NCI-H146 (cell line): ENCODE results near the gene SIGLEC15.
"Not testable (repeated sequence)": the region's sequence is repeated elsewhere in the genome, so short reads cannot be mapped to it uniquely, and the experiment has no call there.

Experiments
- DNase-seq: peaks from one replicate; lab custom pipeline; 2025; lab: John Stamatoyannopoulos, UW

Gene SIGLEC15

GRCh38 chr18:45820106-45820745, 5.2 kb upstream of the SIGLEC15 start:
- DNase-seq = no peak

GRCh38 chr18:45821026-45821425, 4.4 kb upstream of the SIGLEC15 start:
- no peak for DNase-seq

- no peak for DNase-seq
Measured at GRCh38 chr18:45821711-45822110, 3.8 kb upstream of the SIGLEC15 start.

GRCh38 chr18:45826084-45826483, 609 bp downstream of the SIGLEC15 start:
- DNase-seq = no peak

- DNase-seq = not testable (repeated sequence)
Measured at GRCh38 chr18:45826716-45827115, 1.2 kb downstream of the SIGLEC15 start.

- DNase-seq = no peak
Measured at GRCh38 chr18:45828917-45829811, 3.7 kb downstream of the SIGLEC15 start.

GRCh38 chr18:45829855-45830254, 4.4 kb downstream of the SIGLEC15 start:
- no peak for DNase-seq

- DNase-seq = no peak
Measured at GRCh38 chr18:45830917-45831316, 5.4 kb downstream of the SIGLEC15 start.

- DNase-seq = no peak
Measured at GRCh38 chr18:45833846-45834245, 8.4 kb downstream of the SIGLEC15 start.

- no peak for DNase-seq
Measured at GRCh38 chr18:45834306-45834705, 8.8 kb downstream of the SIGLEC15 start.

GRCh38 chr18:45835057-45835636, 9.7 kb downstream of the SIGLEC15 start:
- no peak for DNase-seq

- peak; percentile 63 for DNase-seq
Measured at GRCh38 chr18:45836242-45837205, 11.0 kb downstream of the SIGLEC15 start.

- DNase-seq = peak; percentile 51
Measured at GRCh38 chr18:45837283-45838070, 12.0 kb downstream of the SIGLEC15 start.

GRCh38 chr18:45838302-45839070, 13.0 kb downstream of the SIGLEC15 start:
- no peak for DNase-seq

- peak; percentile 55 for DNase-seq
Measured at GRCh38 chr18:45839414-45840395, 14.2 kb downstream of the SIGLEC15 start.

- DNase-seq = no peak
Measured at GRCh38 chr18:45841060-45841764, 15.7 kb downstream of the SIGLEC15 start.

GRCh38 chr18:45841765-45842442, 16.4 kb downstream of the SIGLEC15 start:
- no peak for DNase-seq

GRCh38 chr18:45843019-45843418, 17.5 kb downstream of the SIGLEC15 start:
- no peak for DNase-seq
